ENCODE data around the gene TMPRSS13. TPM values are rescaled to one million over a fixed set of nuclear protein-coding genes. Genes with fewer than 3 reads are reported as not detected.

The TMPRSS13 gene
- total and polyA plus RNA-seq, 11 donors: 0.03 to 0.51 (median 0.12) TPM; not detected in 5

DNA sequence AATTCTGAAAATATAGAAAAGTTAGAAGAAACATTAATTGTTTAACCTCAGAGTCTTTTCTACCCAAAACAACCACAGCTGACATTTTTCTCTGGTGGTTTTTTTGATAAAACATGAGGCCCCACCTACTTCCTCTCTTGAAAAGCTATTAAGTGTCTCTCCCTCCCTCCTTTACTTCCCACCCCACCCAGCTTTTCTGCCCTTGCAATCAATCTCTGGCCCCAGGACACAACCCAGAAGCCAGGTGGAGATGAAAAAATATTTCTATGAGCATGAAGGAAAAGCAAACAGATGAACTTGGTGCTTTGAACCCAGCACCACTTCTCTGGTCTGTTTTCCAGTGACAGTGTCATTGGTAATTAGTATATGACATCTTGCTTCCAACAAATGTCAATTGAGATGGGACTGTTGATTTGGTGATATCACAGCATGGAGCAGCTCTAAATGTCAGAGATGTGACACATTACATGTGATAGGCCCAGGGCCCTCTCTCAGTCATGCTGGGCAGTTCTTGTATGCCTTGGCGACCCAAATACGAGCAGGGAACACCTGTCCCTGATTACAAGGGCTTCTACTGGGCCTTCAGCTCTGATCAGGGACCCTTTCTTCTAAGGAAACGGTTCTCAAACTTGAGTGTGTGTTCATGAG, 23.9 kb upstream of the TMPRSS13 start:
- no peak for DNase-seq
- Histone ChIP-seq H3K9me3 (peaks cover 0 to 7% (median 0%) of the 10 kb centered on the region in 12 donors), H3K4me3 (no peak overlapping the region), H3K27ac (peak overlapping the region in 1 of 12 donors; percentile 83), H3K36me3 (no peaks in the 10 kb centered on the region), H3K4me1 (peaks cover 0 to 55% (median 2%) of the 10 kb centered on the region in 12 donors), H3K27me3 (peaks cover 0 to 5% (median 0%) of the 10 kb centered on the region in 9 donors)
- TF ChIP-seq CTCF (IDR thresholded peaks at IDR 0.05): no peak
- TF ChIP-seq POLR2A (IDR thresholded peaks at IDR 0.05): no peak
- 88 to 97% (median 95%) methylated on average over 3 of the region's 3 CpGs for WGBS, 4 donors
- intact Hi-C loops (cut with DNase I): loop anchor here in 6 of 10 donors (2.0 to 10.0 kb wide), 3 partner anchors 99 to 518 kb away; no protein-coding TSS in a partner anchor
- peak in 1 of 4 donors; percentile 44 for ATAC-seq

GRCh38 chr11:117950993-117951961, 22.1 kb upstream of the TMPRSS13 start:
- Histone ChIP-seq H3K4me3 (peak overlapping the region in 1 of 12 donors; percentile 1), H3K4me1 (peaks cover 0 to 70% (median 6%) of the 10 kb centered on the region in 12 donors), H3K36me3 (no peaks in the 10 kb centered on the region), H3K27me3 (peaks cover 0 to 5% (median 0%) of the 10 kb centered on the region in 9 donors), H3K27ac (peak overlapping the region in 1 of 12 donors; percentile 83), H3K9me3 (no peaks in the 10 kb centered on the region)
- ATAC-seq (no peak), DNase-seq (no peak)
- intact Hi-C loops (cut with DNase I): loop anchor here in 5 of 10 donors (5.0 to 10.0 kb wide), 2 partner anchors 101 to 516 kb away; no protein-coding TSS in a partner anchor
- WGBS, 4 donors: 86 to 92% (median 90%) methylated on average over 10 to 15 of the region's 15 CpGs
- TF ChIP-seq POLR2A (IDR thresholded peaks at IDR 0.05) (no peak), CTCF (IDR thresholded peaks at IDR 0.05) (no peak)

GRCh38 chr11:117950301-117950700, 21.1 kb upstream of the TMPRSS13 start:
- Histone ChIP-seq H3K9me3 (no peaks in the 10 kb centered on the region), H3K27me3 (peaks cover 0 to 5% (median 0%) of the 10 kb centered on the region in 9 donors), H3K27ac (peak overlapping the region in 1 of 12 donors; percentile 83), H3K4me3 (peak overlapping the region in 1 of 12 donors; percentile 15), H3K36me3 (no peaks in the 10 kb centered on the region), H3K4me1 (peaks cover 0 to 78% (median 10%) of the 10 kb centered on the region in 12 donors)
- ATAC-seq (no peak), DNase-seq (no peak)
- TF ChIP-seq CTCF (IDR thresholded peaks at IDR 0.05) (peak in 4 of 12 donors; percentile 8 to 26 (median 14)), POLR2A (IDR thresholded peaks at IDR 0.05) (no peak)
- WGBS, 4 donors: 17 to 33% (median 23%) methylated on average over 5 of the region's 5 CpGs
- intact Hi-C loops (cut with DNase I): loop anchor here in 5 of 10 donors (5.0 to 10.0 kb wide), 2 partner anchors 102 to 516 kb away; no protein-coding TSS in a partner anchor

Measured in heart left ventricle (tissue), 16 donors.